H1 (cell line): ENCODE measurements around the gene NRSN2. TPM values are rescaled to one million over a fixed set of nuclear protein-coding genes. Genes with fewer than 3 reads are reported as not detected.

Source experiments
- CBX5 ChIP-seq: fragments of 300-800, 300-1000 bp; sonication (generic); IDR thresholded peaks from 2 replicates; pipeline ENCODE4 v1.7.1; 2016; ENCODE audit warnings: antibody characterized with exemption, low read length, low read depth
- HDAC6 ChIP-seq: IDR thresholded peaks from one replicate; pipeline ENCODE4 v1.7.1; 2012; ENCODE audit warnings: low read depth, mild to moderate bottlenecking, inconsistent platforms, low read length, moderate library complexity
- KDM1A ChIP-seq: fragments of 200-600, 300-600 bp; sonication (generic); IDR thresholded peaks from 2 replicates; pipeline ENCODE4 v1.7.1; 2016; ENCODE audit warnings: mild to moderate bottlenecking, low read length, borderline replicate concordance
- MAFK ChIP-seq: IDR thresholded peaks from 2 replicates; pipeline ENCODE4 v1.6.1; 2012; ENCODE audit warnings: low read depth, mild to moderate bottlenecking, improper control_type of control experiment, low read length
- SRF ChIP-seq: IDR thresholded peaks from 2 replicates; pipeline ENCODE4 v1.6.1; 2011; ENCODE audit warnings: mild to moderate bottlenecking, low read depth, low read length, moderate library complexity
- TBP ChIP-seq: IDR thresholded peaks from 2 replicates; pipeline ENCODE4 v1.6.1; 2011; ENCODE audit warnings: low read depth, low read length, improper control_type of control experiment
- TEAD4 ChIP-seq: IDR thresholded peaks from 2 replicates; pipeline ENCODE4 v1.6.1; 2012; ENCODE audit warnings: low read depth, low read length, inconsistent platforms, mixed read lengths
- polyA plus RNA-seq, 7 experiments: library from polyadenylated mRNA; depleted of rRNA in 3 of 7; stranded (reverse) in 5 of 7; unstranded in 2 of 7; fragments of >200 nt in 5 of 7; fragments of 200-250 nt in 2 of 7; gene quantifications; 1 replicate in 5 of 7; 2 replicates in 1 of 7; 4 replicates in 1 of 7; pipeline versions ENCODE4 v1.2.1 to v1.2.3, GENCODE V29; 2011 to 2013; ENCODE audit warnings: missing spikeins in 2 of 7, mixed read lengths in 2 of 7
- total RNA-seq: library from RNA; stranded (reverse); fragmentation: NEBNext Ultra II Directional; extraction: Animal tissue kit (Norgen Biotek cat#: 25700); gene quantifications from 2 replicates; pipeline ENCODE4 v1.2.1, GENCODE V29; 2021
- TF ChIP-seq, protein P1 (sequence below): fragments of 300-600 bp; sonication (generic); IDR thresholded peaks from 2 replicates; pipeline ENCODE4 v1.7.1; 2012; ENCODE audit warnings: low read length, moderate library complexity, mild to moderate bottlenecking, inconsistent platforms; ENCODE audit not compliant: insufficient replicate concordance
- TF ChIP-seq, protein P2 (sequence below): IDR thresholded peaks from 2 replicates; pipeline ENCODE4 v1.6.1; 2012; ENCODE audit warnings: low read length, inconsistent platforms

Gene NRSN2
- total and polyA plus RNA-seq, 2 of the 8 experiments (the other 6 are each of a cell fraction or from before 2014, with no cell fraction given): 19.4 to 33.3 TPM

DNA sequence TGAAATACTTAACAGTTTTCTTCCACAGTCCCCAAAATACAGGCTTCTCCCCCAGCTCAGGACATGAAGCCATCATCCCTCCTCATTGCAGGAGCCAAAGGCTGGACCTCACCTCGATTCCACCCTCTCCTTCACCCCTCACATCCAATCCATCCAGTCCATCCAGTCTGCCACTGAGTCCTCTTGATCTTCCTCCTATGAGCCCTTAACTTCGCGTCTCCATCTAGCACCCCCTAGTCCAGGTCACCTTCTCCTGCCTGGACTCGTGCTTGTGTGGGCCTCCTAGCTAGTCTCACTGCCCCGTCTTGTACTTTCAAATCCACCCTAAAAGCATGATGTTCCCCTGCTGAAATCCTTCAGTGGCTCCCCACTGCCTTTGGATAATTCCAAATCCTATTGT lies 37.0 kb downstream of the NRSN2 start (continued):
- TF ChIP-seq, protein P1, sequence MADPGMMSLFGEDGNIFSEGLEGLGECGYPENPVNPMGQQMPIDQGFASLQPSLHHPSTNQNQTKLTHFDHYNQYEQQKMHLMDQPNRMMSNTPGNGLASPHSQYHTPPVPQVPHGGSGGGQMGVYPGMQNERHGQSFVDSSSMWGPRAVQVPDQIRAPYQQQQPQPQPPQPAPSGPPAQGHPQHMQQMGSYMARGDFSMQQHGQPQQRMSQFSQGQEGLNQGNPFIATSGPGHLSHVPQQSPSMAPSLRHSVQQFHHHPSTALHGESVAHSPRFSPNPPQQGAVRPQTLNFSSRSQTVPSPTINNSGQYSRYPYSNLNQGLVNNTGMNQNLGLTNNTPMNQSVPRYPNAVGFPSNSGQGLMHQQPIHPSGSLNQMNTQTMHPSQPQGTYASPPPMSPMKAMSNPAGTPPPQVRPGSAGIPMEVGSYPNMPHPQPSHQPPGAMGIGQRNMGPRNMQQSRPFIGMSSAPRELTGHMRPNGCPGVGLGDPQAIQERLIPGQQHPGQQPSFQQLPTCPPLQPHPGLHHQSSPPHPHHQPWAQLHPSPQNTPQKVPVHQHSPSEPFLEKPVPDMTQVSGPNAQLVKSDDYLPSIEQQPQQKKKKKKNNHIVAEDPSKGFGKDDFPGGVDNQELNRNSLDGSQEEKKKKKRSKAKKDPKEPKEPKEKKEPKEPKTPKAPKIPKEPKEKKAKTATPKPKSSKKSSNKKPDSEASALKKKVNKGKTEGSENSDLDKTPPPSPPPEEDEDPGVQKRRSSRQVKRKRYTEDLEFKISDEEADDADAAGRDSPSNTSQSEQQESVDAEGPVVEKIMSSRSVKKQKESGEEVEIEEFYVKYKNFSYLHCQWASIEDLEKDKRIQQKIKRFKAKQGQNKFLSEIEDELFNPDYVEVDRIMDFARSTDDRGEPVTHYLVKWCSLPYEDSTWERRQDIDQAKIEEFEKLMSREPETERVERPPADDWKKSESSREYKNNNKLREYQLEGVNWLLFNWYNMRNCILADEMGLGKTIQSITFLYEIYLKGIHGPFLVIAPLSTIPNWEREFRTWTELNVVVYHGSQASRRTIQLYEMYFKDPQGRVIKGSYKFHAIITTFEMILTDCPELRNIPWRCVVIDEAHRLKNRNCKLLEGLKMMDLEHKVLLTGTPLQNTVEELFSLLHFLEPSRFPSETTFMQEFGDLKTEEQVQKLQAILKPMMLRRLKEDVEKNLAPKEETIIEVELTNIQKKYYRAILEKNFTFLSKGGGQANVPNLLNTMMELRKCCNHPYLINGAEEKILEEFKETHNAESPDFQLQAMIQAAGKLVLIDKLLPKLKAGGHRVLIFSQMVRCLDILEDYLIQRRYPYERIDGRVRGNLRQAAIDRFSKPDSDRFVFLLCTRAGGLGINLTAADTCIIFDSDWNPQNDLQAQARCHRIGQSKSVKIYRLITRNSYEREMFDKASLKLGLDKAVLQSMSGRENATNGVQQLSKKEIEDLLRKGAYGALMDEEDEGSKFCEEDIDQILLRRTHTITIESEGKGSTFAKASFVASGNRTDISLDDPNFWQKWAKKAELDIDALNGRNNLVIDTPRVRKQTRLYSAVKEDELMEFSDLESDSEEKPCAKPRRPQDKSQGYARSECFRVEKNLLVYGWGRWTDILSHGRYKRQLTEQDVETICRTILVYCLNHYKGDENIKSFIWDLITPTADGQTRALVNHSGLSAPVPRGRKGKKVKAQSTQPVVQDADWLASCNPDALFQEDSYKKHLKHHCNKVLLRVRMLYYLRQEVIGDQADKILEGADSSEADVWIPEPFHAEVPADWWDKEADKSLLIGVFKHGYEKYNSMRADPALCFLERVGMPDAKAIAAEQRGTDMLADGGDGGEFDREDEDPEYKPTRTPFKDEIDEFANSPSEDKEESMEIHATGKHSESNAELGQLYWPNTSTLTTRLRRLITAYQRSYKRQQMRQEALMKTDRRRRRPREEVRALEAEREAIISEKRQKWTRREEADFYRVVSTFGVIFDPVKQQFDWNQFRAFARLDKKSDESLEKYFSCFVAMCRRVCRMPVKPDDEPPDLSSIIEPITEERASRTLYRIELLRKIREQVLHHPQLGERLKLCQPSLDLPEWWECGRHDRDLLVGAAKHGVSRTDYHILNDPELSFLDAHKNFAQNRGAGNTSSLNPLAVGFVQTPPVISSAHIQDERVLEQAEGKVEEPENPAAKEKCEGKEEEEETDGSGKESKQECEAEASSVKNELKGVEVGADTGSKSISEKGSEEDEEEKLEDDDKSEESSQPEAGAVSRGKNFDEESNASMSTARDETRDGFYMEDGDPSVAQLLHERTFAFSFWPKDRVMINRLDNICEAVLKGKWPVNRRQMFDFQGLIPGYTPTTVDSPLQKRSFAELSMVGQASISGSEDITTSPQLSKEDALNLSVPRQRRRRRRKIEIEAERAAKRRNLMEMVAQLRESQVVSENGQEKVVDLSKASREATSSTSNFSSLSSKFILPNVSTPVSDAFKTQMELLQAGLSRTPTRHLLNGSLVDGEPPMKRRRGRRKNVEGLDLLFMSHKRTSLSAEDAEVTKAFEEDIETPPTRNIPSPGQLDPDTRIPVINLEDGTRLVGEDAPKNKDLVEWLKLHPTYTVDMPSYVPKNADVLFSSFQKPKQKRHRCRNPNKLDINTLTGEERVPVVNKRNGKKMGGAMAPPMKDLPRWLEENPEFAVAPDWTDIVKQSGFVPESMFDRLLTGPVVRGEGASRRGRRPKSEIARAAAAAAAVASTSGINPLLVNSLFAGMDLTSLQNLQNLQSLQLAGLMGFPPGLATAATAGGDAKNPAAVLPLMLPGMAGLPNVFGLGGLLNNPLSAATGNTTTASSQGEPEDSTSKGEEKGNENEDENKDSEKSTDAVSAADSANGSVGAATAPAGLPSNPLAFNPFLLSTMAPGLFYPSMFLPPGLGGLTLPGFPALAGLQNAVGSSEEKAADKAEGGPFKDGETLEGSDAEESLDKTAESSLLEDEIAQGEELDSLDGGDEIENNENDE: no peak
- TF ChIP-seq SRF (no peak), HDAC6 (no peak), TBP (no peak), MAFK (no peak), TEAD4 (no peak), CBX5 (no peak), KDM1A (no peak)
- TF ChIP-seq, protein P2, sequence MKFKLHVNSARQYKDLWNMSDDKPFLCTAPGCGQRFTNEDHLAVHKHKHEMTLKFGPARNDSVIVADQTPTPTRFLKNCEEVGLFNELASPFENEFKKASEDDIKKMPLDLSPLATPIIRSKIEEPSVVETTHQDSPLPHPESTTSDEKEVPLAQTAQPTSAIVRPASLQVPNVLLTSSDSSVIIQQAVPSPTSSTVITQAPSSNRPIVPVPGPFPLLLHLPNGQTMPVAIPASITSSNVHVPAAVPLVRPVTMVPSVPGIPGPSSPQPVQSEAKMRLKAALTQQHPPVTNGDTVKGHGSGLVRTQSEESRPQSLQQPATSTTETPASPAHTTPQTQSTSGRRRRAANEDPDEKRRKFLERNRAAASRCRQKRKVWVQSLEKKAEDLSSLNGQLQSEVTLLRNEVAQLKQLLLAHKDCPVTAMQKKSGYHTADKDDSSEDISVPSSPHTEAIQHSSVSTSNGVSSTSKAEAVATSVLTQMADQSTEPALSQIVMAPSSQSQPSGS: no peak
